NOMO-1 treated with dmso at 0.1 percent for 144 hours (cell line): ENCODE measurements around the gene SV2B.
"Not testable (repeated sequence)": the region's sequence is repeated elsewhere in the genome, so short reads cannot be mapped to it uniquely, and the experiment has no call there.

ENCODE experiments used
- DNase-seq: peaks from one replicate; lab custom pipeline; 2025; ENCODE audit not compliant: unreplicated experiment; lab: John Stamatoyannopoulos, UW

The SV2B gene

DNA sequence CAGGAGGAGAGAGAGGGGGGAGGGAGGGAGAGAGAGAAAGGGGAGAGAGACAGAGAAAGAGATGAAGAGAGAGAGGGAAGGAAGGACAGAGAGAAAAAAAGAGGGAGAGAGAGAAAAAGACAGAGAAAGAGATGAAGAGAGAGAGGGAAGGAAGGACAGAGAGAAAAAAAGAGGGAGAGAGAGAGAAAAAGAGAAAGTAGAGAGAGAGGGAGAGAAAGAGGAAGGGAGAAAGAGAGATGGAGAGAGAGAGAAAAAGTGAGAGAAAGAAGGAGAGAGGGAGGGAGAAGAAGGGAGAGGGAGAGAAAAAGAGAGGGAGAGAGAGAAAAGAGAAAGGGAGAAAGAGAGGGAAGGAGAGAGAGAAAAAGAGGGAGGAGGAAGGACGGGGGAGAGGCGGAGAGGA, 204.2 kb downstream of the SV2B start:
- DNase-seq: no peak

DNA sequence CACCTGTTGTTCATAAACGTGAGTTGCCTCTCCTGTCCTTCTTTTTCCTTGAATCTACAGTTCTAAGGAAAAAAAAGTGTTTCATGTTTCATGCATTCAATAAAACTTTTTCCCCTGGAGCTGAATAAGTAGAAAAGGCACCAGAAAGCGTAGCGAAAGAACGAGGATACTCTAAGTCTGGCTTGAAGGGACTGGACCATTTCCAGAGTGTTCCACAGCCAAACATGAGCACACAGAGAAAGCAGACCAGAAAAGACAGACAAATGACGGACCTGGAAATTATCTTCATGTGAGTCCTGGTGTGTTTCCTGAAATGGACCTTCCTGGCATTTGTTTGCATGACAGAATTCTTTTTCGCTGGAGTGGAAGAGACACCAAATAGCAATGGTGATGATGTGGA, 204.7 kb downstream of the SV2B start:
- DNase-seq: no peak

DNA sequence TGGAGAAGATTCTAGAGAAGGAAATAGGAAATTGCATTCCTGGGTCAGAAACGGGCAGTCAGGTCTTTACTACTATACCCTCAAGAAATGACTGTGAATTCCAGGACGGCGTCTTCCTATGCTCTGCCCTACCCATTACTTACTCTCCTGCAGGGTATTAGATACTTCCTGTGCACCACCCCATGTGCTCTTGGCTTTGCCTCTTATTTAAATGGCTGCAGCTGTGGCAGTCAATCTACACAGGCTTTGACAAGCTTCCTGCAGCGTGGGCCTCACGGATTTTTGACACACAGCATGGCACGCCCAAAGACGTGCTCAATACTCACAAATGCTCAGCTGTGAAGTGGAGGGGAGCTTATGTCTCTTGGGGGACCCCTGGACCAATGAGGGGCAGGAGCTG, 206.1 kb downstream of the SV2B start:
- no peak for DNase-seq

DNA sequence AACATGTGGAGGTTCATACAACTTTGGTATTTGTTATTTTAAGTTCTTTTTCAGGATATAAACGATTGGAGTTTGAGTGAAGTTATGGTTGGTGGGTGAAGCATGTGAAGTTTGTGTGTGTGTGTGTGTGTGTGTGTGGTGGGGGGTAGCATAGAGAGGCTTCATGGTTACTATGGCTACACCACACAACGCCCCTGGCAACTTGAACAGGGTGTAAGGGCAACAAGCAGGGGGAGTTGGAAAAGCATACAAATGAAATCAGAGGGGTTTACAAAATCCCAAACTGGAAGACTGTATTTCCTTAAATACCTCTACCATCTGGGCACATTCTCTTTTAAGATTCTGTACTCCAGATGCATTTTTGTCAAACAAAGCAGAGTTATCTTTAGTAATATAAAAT, 207.5 kb downstream of the SV2B start:
- no peak for DNase-seq

DNA sequence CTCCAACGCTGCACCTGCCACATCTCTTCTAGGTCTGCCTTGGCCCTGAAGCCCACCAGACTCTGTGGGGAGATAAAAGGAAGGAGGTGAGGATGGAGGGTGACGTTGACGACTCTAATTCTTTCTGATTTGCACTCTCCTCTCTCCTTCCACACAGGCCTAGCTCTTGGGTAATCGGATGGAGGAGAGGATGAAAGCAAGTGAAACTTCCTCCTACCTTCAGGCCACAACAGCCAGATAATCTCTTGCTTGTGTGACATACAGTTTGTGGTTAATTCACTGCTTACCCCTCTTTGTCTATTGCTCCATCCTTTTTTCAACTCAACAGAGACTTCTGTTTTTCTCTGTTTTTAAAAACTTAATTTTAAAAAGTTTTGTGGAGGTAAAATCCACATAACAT, 208.1 kb downstream of the SV2B start:
- DNase-seq: peak; percentile 74

DNA sequence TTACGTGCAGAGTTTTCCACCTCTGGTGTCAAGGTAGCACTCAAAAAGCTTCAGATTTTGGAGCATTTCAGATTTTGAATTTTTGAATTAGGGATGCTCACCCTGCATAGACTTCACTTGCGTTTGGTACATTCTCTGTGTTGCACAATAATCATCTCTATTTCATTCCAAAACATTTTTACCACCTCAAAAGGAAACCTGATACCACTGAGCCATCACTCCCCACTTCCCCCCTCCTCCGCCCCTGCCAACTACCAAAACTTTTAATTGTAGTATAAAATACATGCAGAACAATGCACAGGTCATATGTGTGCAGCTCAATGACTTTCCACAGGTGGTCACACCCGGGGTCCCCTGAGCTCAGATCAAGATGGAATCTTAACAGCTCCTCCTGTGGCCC, 208.8 kb downstream of the SV2B start:
- no peak for DNase-seq

DNA sequence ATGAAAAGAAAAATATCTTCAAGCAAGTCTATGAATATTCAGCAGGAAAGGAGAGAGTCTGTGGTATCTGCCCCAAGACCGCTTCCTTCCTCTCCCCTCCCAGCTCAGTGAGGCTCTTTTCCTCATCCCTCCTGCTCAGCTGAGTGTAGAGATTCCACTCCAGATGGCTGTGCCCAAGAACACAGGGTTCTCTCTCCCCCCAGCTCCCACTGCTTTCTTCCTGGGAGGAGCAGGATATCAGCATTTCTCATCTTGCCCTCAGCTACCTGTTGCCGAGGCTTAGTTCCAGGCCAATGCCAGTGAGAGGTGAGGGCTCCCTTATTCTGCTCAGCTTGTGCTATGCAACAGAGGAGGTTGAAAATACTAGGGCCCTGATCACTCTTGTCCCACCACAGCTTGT, 211.9 kb downstream of the SV2B start:
- no peak for DNase-seq

DNA sequence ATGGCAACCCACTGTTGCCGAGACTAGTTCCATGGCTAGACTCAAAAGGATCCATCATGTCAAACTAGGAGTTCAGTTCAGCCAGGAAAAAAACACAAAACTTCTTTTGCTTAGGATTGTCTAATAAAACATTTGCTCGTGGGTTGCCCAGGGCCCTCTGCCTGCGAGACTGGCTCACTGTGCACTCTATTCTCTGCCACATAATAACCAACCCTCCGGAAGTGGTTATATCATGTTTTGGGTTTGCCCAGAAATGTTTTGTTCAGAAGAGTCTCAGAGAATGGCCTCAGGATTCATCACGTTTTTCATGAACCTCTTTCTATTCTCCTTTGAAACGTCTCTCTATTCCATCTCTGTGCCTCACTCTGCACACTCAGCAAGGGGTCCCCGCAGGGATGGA, 216.1 kb downstream of the SV2B start:
- DNase-seq: no peak

DNA sequence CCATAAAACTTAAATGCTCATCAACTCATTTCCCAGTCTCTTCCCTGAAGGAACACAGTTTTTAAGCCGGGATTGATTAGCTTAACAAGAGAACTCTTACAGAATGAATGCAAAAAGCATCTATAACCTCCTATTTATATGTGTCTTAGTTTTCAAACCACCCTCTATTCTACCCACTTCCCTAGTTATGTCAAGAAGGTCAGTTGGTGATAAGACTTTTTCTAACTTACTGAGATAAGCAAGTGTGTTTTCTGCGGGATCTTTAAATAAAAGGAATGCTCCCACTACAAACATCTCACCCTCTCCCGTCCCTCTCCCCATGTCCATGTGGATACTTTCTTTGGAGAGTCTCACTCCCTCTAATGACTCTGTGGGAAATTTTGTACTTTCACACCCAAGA, 218.5 kb downstream of the SV2B start:
- DNase-seq: no peak

DNA sequence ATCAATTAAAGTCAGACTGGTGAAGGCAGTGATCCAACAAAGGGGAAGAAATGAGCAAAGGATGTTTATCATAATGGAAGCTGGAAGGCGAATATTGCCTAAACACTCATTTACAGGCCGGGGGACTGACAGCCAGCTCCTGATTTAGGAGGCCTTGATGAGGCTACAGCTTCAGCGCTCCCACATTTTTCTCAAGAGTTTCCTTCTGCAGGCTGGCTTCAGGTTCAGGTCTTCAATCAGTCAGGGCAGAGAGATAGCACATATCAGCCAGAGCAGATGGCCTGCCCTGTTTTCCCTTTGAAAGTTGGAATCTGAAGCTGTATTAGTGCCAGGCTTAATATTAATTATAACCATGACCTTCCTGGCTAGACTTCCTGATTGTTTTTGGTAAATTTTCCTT, 218.9 kb downstream of the SV2B start:
- no peak for DNase-seq

DNA sequence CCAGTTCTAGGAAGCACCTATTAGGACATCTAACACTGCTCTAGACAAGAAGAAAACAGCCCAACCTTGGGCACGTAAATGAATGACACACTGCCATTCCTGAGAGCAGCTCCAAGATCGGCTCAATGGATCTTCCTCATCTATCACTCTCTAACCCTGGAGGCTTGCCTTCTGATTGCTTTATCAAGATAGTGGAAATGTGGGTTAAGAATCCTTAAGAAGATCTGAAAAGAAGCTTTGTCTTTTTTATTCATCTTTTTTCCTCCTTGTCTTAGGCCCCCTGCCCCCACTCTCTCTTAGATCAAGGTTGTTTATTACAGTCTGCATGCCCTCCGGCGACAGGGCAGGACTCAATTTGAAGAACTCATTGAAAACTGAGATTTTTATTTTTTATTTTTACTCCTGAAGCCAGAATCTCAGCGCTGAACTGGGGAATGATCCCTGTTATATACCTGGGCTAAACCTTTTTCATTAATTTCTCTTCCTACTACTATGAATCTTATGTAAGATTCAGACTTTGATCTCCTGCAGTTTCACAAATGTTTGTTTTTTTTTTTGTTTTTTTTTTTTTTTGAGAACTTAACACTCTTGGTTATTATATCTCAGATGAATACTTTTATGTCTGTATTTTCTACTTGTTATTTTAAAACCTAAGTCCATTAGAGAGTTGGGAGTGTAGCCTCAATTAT, 219.5 kb downstream of the SV2B start:
- no peak for DNase-seq

DNA sequence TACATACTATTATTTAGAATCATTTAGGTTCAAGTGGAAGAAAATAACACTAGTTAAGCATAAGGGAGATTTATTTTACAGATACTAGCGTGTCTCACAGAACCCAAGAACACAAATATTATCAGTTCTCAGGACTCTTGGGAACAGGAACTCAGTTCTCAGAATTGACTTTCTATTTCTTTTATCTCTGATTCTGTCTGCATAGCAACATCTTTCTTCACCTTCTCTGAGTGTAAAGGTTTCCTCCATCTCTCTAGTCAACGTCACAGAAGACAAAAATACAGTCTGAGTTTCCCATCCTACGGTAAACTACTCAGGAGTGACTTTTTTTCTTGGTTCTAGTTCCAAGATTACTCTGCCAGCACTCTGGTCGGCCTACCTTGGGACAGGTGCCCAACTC, 220.0 kb downstream of the SV2B start:
- no peak for DNase-seq

DNA sequence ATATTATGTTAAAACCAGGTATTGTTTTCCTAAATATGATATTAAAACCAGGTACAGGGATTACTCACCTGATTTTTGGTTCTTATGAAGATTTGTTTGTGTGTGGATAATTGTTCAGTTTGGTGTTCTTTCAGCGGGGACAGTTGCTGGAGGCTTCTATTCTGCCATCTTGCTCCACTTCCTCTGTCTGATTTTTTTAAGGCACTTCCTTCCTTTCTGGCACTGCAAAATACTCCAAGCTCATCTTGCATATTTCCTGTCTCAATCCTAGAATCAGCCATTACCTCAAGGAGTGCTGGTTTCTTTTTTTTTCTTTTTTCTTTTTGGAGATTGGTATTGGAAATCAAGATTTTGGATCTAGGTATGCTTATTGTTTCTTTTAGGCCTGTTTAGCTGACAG, 229.9 kb downstream of the SV2B start:
- no peak for DNase-seq

DNA sequence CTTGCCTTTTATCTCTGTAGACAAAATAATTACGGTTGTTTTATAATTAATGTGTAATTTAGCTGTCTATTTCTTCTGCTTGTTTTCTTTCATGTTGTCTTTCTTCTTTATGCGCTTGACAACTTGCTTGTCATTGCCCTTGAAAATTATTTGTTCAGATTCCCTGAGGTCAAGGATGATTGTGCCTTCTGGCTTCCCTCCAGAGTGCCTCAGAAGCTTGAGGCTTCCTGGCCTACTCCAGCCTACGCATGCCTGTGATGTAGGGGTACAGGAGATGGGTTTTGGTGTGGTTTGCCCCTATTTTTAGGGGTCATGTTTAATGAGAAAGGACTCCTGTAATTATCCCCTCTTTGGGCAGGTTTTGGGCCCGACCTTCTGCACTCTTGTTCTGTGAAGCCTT, 231.5 kb downstream of the SV2B start:
- no peak for DNase-seq

DNA sequence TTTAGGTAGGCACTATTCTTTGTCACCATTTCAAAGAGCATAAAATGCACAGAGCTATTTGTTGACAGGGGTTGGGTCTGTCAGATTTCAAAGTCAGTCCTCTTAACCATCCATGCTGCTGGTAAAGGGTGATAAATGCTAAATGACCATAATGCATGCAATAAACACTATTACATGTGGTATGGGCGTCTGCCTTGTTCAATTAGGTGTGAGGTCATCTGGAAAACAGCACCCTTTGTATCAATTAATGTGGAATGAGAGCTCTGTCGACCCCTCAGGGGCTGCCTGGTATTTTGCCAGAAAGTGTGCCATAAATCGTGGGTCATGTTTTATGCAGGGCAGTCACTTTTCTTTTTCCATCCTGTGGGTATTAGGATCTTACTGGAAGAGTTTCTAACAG, 235.6 kb downstream of the SV2B start:
- no peak for DNase-seq

DNA sequence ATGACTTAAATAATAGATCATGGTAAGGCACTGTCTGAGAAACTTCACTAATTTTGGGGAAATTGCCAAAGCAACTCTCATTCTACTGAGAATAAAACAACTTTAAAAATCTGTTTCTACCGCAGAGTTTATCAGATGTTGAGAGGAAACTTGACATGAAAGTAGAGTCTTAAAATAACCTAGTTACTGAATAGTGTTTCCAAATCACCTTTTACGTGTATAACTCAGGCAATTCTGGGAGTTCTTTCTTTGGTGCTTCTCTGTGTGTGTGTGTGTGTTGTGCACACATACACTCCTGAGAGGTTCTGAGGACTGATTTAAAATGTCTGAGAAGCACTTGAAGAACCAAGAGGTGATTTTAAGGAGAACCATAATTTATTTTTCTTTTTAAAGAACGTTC, 236.6 kb downstream of the SV2B start:
- no peak for DNase-seq

DNA sequence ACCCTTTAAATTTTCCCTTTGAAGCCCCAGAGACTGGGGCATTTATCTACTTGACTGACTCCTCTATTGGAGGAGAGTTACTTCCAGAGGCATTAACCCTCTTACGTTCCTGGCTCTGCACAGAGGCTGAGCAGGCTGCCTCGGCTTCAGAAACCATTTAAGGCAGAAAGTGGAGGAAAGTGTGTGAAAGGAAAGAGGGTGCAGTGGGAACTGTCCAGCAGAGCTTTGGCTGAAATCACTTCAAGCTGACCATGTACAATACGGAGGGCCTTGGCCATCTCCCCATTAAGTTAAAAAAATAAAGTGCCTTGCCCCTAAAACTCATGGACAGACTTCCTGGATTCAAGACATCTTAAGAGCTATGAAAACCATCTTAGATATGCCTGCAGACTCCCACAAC, 238.7 kb downstream of the SV2B start:
- DNase-seq: no peak

DNA sequence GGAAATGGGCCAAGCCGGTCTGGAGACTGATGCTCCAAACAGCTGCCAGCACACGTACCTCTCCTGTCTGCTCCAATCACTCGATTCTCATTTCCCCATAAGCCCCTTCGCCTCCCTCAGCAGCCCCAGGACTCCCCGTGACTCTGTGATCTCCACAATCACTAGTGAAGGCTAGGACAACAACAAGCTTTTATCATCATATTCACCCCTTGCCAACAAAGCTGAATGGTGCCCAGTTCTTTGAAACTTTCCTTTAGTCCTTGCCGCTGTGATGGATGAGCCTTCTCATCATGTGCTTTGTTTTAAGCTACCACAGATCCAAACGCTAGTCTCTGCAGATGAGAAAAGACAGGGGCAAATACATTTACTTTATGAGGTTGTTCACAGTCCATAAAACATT, 242.0 kb downstream of the SV2B start:
- DNase-seq: no peak

DNA sequence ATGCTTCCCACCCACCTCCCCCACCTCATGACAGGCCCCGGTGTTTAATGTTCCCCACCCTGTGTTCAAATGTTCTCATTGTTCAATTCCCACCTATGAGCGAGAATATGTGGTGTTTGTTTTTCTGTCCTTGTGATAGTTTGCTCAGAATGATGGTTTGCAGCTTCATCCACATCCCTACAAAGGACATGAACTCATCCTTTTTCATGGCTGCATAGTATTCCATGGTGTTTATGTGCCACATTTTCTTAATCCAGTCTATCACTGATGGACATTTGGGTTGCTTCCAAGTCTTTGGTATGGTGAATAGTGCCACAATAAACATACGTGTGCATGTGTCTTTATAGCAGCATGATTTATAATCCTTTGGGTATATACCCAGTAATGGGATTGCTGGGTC, 244.9 kb downstream of the SV2B start:
- not testable (repeated sequence) for DNase-seq

DNA sequence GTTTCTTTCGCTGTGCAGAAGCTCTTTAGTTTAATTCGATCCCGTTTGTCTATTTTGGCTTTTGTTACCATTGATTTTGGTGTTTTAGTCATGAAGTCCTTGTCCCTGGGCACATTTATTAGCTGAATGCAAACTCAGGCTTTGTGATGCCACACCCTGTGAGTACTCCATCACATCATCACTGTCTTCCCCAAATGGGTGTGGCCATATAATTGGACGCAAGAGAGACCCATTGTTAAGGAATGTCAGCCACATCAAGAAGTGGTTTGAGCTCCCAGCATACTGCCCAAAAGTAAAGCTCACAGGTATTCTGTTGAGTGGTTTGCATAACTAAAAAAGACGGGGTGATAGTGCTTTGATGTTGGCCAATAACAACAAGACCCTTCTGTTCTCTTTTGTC, 245.7 kb downstream of the SV2B start:
- DNase-seq: no peak

DNA sequence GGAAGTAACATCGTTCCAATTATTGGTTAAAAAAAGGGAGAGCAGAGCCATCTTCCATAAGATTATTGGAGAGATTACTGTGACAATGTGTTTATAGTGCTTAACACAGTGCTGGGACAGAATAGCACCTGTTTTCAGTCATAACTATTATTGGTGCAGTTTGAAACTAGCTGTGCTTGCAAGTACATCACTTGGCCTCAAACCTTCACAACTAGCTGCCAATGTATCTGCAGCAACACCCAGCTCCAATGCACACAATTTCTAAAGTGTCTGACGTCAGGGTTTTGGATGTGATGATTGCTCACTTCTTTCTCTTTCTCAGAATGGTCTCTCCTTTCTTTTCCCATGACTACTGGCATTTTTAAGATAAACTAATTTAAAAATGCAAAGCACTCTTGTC, 246.2 kb downstream of the SV2B start:
- DNase-seq: no peak

DNA sequence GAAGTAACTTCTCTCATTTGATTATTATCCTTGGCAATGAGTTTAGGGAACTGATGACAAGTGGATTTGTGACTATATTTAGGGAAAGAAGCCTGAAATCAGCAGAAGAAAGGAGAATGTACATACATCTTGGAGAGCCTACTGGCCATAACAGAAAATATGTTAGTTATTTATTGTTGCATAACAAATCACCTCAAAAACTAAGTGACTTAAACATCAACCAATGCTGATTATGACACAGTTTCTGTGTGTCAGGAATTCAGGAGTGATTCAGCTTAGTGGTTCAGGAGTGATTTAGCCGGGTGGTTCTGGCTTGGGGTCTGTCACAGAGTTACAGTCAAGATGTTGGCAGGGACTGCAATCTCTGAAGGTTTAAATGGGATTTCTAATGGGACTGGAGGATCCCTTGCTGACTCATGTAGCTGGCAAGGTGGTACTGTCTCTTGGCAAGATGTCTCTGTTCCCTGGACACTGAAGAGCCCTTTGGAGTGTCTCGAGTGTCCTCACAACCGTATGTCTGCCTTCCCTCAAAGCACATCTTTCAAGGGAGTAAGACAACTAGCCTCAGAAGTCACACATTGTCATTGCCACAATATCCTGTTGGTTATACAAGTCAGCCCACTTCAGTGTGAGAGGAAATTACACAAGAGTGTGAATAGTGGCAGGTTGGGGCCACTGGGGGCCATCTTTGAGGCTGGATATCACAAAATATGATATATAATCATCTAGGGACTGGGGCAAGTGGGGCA, 248.9 kb downstream of the SV2B start:
- no peak for DNase-seq
